Stomach smooth muscle (tissue), 2 donors: Measurements from ENCODE around the gene PCDHGB4.
"Not testable (repeated sequence)": the region's sequence is repeated elsewhere in the genome, so short reads cannot be mapped to it uniquely, and the experiment has no call there.

Source experiments
- H3K27ac ChIP-seq: one replicate; pipeline ENCODE4 v1.7.0; 2013; ENCODE audit warnings: mild to moderate bottlenecking, low read length, inconsistent platforms
- H3K27me3 ChIP-seq, 2 donors: one replicate each; pipeline ENCODE4 v1.7.0; 2013; ENCODE audit warnings: low read length in 2 of 2; ENCODE audit not compliant: insufficient read depth in 2 of 2, control insufficient read depth in 1 of 2
- H3K36me3 ChIP-seq, 2 donors: one replicate each; pipeline ENCODE4 v1.7.0; 2013; ENCODE audit warnings: low read length in 2 of 2; ENCODE audit not compliant: control insufficient read depth in 2 of 2, insufficient read depth in 2 of 2
- H3K4me1 ChIP-seq: one replicate; pipeline ENCODE4 v1.7.0; 2013; ENCODE audit warnings: low read length; ENCODE audit not compliant: control insufficient read depth, insufficient read depth
- H3K4me3 ChIP-seq, 2 donors: one replicate each; pipeline ENCODE4 v1.7.0; 2013; ENCODE audit warnings: low read length in 2 of 2
- H3K9ac ChIP-seq, 2 donors: one replicate each; pipeline ENCODE4 v1.7.0; 2013; ENCODE audit warnings: low read length in 2 of 2, mild to moderate bottlenecking in 1 of 2
- H3K9me3 ChIP-seq, 2 donors: one replicate each; pipeline ENCODE4 v1.7.0; 2013; ENCODE audit warnings: low read length in 2 of 2; ENCODE audit not compliant: control insufficient read depth in 2 of 2
- donor health status: healthy.
- donor health status: Pancreatic carcinoma.

Gene PCDHGB4

DNA sequence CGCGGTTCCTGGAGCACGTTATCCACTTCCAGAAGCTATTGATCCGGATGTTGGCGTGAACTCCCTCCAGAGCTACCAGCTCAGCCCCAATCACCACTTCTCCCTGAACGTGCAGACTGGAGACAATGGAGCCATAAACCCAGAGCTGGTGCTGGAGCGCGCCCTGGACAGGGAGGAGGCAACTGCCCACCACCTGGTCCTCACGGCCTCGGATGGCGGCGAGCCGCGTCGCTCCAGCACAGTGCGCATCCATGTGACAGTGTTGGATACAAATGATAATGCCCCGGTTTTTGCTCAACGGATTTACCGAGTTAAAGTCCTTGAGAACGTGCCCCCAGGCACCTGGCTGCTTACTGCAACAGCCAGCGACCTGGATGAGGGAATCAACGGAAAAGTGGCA is 15.9 kb downstream of the PCDHGB4 start:
- peak overlapping the region; percentile 60 to 65 for H3K4me3 ChIP-seq
- peaks cover 21 to 78% of the 10 kb centered on the region in 2 donors for H3K9me3 ChIP-seq
- H3K36me3 ChIP-seq, result no peaks in the 10 kb centered on the region
- H3K27ac ChIP-seq, result no peak overlapping the region
- no peaks in the 10 kb centered on the region for H3K4me1 ChIP-seq
- H3K9ac ChIP-seq, result no peak overlapping the region
- no peaks in the 10 kb centered on the region for H3K27me3 ChIP-seq

- peaks cover 34 to 78% of the 10 kb centered on the region in 2 donors for H3K9me3 ChIP-seq
- H3K4me3 ChIP-seq, result peak within 1 kb of the TSS; percentile 33 to 40
- not testable (repeated sequence) for H3K9ac ChIP-seq, H3K36me3 ChIP-seq, H3K27ac ChIP-seq, H3K4me1 ChIP-seq, H3K27me3 ChIP-seq
Measured at GRCh38 chr5:141407790-141408505, 20.4 kb downstream of the PCDHGB4 start, which contains the start of gene PCDHGB6. TSS of gene PCDHGB6 (plus strand) at chr5:141408021. CDS start at chr5:141408203, 182 bp downstream.

GRCh38 chr5:141409598-141410306 is 22.3 kb downstream of the PCDHGB4 start:
- Histone ChIP-seq H3K4me3 (peak overlapping the region; percentile 29 to 35), H3K27me3 (no peaks in the 10 kb centered on the region), H3K9ac (no peak overlapping the region), H3K36me3 (peaks cover 2 to 6% of the 10 kb centered on the region in 2 donors), H3K4me1 (no peaks in the 10 kb centered on the region), H3K27ac (no peak overlapping the region), H3K9me3 (peaks cover 34 to 78% of the 10 kb centered on the region in 2 donors)

GRCh38 chr5:141411575-141411974 is 24.1 kb downstream of the PCDHGB4 start:
- H3K4me1 ChIP-seq, result no peaks in the 10 kb centered on the region
- H3K9me3 ChIP-seq, result peaks cover 28 to 61% of the 10 kb centered on the region in 2 donors
- peaks cover 2 to 6% of the 10 kb centered on the region in 2 donors for H3K36me3 ChIP-seq
- no peak overlapping the region for H3K27ac ChIP-seq
- no peak overlapping the region for H3K9ac ChIP-seq
- no peaks in the 10 kb centered on the region for H3K27me3 ChIP-seq
- peak overlapping the region; percentile 40 to 44 for H3K4me3 ChIP-seq

GRCh38 chr5:141412854-141413539 is 25.5 kb downstream of the PCDHGB4 start, which contains the start of gene PCDHGA10:
TSS of gene PCDHGA10 (plus strand) at chr5:141412987. CDS start at chr5:141413176, 189 bp downstream.
- Histone ChIP-seq H3K4me3 (peak within 1 kb of the TSS; percentile 44 to 47), H3K36me3 (peaks cover 2 to 6% of the 10 kb centered on the region in 2 donors), H3K9ac (no peak within 1 kb of the TSS), H3K27ac (no peak within 1 kb of the TSS), H3K4me1 (no peaks in the 10 kb centered on the region), H3K9me3 (peaks cover 28 to 58% of the 10 kb centered on the region in 2 donors), H3K27me3 (no peaks in the 10 kb centered on the region)

DNA sequence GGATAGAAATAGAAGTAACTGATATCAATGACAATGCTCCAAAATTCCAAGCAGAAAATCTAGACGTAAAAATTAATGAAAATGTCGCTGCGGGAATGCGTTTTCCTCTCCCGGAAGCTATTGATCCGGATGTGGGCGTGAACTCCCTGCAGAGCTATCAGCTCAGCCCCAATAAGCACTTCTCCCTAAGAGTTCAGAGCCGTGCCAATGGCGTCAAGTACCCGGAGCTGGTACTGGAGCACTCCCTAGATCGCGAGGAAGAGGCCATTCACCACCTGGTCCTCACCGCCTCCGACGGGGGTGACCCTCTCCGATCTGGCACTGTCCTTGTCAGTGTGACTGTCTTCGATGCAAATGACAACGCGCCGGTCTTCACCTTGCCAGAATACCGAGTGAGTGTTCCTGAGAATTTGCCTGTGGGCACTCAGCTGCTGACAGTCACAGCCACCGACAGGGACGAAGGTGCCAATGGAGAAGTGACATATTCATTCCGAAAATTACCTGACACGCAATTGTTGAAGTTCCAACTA is 26.1 kb downstream of the PCDHGB4 start:
- H3K27ac ChIP-seq, result no peak overlapping the region
- H3K9me3 ChIP-seq, result peaks cover 32 to 58% of the 10 kb centered on the region in 2 donors

GRCh38 chr5:141414548-141415274 is 27.2 kb downstream of the PCDHGB4 start:
- Histone ChIP-seq H3K4me3 (peak overlapping the region in 1 of 2 donors; percentile 18), H3K9me3 (peaks cover 28 to 58% of the 10 kb centered on the region in 2 donors)
- H3K36me3 ChIP-seq, H3K4me1 ChIP-seq, H3K9ac ChIP-seq, H3K27me3 ChIP-seq, H3K27ac ChIP-seq: not testable (repeated sequence)

More for the DNA sequence above, 26.1 kb downstream of the PCDHGB4 start:
- H3K36me3 ChIP-seq, result peaks cover 2 to 7% of the 10 kb centered on the region in 2 donors
- H3K4me3 ChIP-seq, result peak overlapping the region; percentile 18 to 47
- H3K27me3 ChIP-seq, result no peaks in the 10 kb centered on the region
- H3K4me1 ChIP-seq, result no peaks in the 10 kb centered on the region
- H3K9ac ChIP-seq, result no peak overlapping the region

DNA sequence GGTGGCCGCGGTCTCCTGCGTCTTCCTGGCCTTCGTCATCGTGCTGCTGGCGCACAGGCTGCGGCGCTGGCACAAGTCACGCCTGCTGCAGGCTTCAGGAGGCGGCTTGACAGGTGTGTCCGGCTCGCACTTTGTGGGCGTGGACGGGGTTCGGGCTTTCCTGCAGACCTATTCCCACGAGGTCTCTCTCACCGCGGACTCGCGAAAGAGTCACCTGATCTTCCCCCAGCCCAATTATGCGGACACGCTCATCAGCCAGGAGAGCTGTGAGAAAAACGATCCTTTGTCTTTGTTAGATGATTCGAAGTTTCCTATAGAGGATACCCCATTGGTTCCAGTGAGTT is 27.7 kb downstream of the PCDHGB4 start:
- H3K4me1 ChIP-seq, H3K9ac ChIP-seq, H3K36me3 ChIP-seq, H3K27me3 ChIP-seq, H3K27ac ChIP-seq: not testable (repeated sequence)
- peaks cover 33 to 57% of the 10 kb centered on the region in 2 donors for H3K9me3 ChIP-seq
- H3K4me3 ChIP-seq, result peak overlapping the region in 1 of 2 donors; percentile 29

GRCh38 chr5:141417494-141418172 is 30.1 kb downstream of the PCDHGB4 start, which contains the start of gene PCDHGB7:
TSS of gene PCDHGB7 (plus strand) at chr5:141417677. CDS start at chr5:141417860, 183 bp downstream.
- H3K4me1 ChIP-seq, H3K36me3 ChIP-seq, H3K27ac ChIP-seq, H3K9ac ChIP-seq, H3K27me3 ChIP-seq: not testable (repeated sequence)
- H3K9me3 ChIP-seq, result peaks cover 34 to 67% of the 10 kb centered on the region in 2 donors
- H3K4me3 ChIP-seq, result peak within 1 kb of the TSS; percentile 58 to 68
